Measurements from ENCODE around the gene DLAT. TPM values are rescaled to one million over a fixed set of nuclear protein-coding genes. Genes with fewer than 3 reads are reported as not detected.

The DLAT gene
- 15.5 and 18.1 TPM in 2 replicates for total RNA-seq

DNA sequence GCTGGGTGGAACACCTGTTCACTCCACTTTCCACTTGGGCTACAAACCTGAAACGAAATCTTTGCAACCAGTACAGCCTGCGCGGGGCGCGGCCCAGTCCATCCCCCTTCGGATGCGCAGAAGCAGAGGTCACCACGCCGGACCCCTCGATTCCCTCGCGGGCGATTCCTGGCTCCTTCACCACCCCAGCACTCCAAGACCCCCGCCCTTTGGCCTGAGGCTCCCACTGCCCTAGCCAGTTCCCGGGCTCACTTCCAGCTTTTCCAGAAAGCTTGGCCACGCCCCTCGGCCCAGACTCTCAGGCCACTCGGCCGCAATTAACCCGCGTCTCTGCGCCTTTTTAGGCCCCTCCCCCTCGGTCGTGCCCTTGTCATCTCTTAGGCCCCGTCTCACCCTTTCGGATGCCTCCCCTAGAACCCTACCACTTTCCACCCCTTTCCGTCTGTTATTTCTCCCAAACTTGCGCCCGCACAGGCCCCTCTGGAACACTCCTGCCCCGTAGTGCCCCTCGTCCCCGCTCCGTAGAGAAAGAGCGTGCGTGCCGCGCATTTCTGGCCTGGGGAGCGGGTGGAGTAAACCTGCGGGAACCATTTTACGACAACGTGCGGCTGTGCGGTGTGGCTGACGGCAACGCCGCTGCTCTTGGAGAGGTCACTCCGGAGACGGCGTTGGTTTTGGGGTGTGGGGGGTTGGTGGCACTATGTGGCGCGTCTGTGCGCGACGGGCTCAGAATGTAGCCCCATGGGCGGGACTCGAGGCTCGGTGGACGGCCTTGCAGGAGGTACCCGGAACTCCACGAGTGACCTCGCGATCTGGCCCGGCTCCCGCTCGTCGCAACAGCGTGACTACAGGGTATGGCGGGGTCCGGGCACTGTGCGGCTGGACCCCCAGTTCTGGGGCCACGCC is at the start of gene DLAT:
Gene DLAT, plus strand, starts transcription at position 636 of the 906 bp plus-strand sequence. Its CDS starts 65 bp downstream, at position 701.

GRCh38 chr11:112073941-112074811 is 49.0 kb downstream of the DLAT start, which contains the start of the genes NKAPD1 and PIH1D2:
NKAPD1 (plus strand) TSS chr11:112074299; CDS start chr11:112075575, 1,276 bp downstream.
PIH1D2 (minus strand) TSS chr11:112074017; CDS start chr11:112073174, 843 bp downstream.

GRCh38 chr11:112086422-112087191 is 61.4 kb downstream of the DLAT start, which contains the start of the genes SDHD and TIMM8B:
SDHD (plus strand) TSS chr11:112086873; CDS start chr11:112086908, 35 bp downstream.
TIMM8B (minus strand) TSS chr11:112086756; CDS start chr11:112086723, 33 bp downstream.

Other genes with a start within 250 kb of the DLAT start
- 15.6 and 23.2 TPM in 2 replicates for gene ALG9, start 153.8 kb upstream of the DLAT start, total RNA-seq
- 1.6 and 1.9 TPM in 2 replicates for gene FDXACB1, start 146.2 kb upstream of the DLAT start, total RNA-seq
- 9.5 and 13.0 TPM in 2 replicates for gene CFAP68, start 145.9 kb upstream of the DLAT start, total RNA-seq
- 9.0 and 11.9 TPM in 2 replicates for gene CRYAB, start 113.6 kb upstream of the DLAT start, total RNA-seq
- 0.43 and 0.63 TPM in 2 replicates for gene HSPB2, start 112.7 kb upstream of the DLAT start, total RNA-seq
- 0.47 TPM in 1 of 2 replicates, not detected in the other for gene C11orf52, start 106.5 kb upstream of the DLAT start, total RNA-seq
- gene DIXDC1, start 88.1 kb upstream of the DLAT start, total RNA-seq: 15.3 and 15.5 TPM in 2 replicates
- gene PIH1D2, start 48.6 kb downstream of the DLAT start, total RNA-seq: 1.1 and 1.4 TPM in 2 replicates
- gene NKAPD1, start 48.9 kb downstream of the DLAT start, total RNA-seq: 13.7 and 18.9 TPM in 2 replicates
- gene TIMM8B, start 61.3 kb downstream of the DLAT start, total RNA-seq: 53.4 and 67.6 TPM in 2 replicates
- gene SDHD, start 61.5 kb downstream of the DLAT start, total RNA-seq: 162 and 201 TPM in 2 replicates
- 0.32 TPM in 1 of 2 replicates, not detected in the other for gene IL18, start 138.7 kb downstream of the DLAT start, total RNA-seq
- gene TEX12, start 142.0 kb downstream of the DLAT start, total RNA-seq: 0.16 TPM in 1 of 2 replicates, not detected in the other
- gene BCO2, start 150.1 kb downstream of the DLAT start, total RNA-seq: 0.86 and 0.95 TPM in 2 replicates
- gene PTS, start 201.0 kb downstream of the DLAT start, total RNA-seq: 24.5 and 30.1 TPM in 2 replicates
- gene PLET1, start 235.5 kb downstream of the DLAT start, total RNA-seq: not detected in 2 replicates